ENCODE results near the gene DPEP2.

DNA sequence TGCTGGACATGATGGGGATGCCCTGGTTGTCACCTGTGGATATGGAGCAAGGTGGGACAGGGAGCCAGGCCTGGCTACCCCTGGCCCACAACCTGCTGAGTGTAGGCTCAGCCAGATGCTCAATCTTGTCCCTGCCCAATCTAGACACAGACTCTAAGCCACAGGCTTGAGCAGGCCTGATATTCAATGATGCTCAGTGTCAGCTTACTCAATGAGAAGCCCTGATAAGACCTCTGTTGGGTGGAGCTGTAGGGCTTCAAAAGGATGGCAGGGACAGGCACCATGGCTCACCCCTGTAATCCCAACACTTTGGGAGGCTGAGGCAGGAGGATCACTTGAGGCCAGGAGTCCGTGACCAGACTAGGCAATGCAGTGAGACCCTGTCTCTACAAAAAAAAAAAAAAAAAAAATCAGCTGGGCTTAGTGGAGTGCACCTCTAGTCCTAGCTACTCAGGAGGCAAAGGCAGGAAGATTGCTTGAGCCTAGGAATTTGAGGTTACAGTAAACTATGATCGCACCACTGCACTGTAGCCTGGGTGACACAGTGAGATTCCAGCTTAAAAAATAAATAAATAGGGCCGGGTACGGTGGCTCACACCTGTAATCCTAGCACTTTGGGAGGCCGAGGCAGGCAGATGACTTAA lies 58.7 kb downstream of the DPEP2 start:
- TF ChIP-seq, protein P1, sequence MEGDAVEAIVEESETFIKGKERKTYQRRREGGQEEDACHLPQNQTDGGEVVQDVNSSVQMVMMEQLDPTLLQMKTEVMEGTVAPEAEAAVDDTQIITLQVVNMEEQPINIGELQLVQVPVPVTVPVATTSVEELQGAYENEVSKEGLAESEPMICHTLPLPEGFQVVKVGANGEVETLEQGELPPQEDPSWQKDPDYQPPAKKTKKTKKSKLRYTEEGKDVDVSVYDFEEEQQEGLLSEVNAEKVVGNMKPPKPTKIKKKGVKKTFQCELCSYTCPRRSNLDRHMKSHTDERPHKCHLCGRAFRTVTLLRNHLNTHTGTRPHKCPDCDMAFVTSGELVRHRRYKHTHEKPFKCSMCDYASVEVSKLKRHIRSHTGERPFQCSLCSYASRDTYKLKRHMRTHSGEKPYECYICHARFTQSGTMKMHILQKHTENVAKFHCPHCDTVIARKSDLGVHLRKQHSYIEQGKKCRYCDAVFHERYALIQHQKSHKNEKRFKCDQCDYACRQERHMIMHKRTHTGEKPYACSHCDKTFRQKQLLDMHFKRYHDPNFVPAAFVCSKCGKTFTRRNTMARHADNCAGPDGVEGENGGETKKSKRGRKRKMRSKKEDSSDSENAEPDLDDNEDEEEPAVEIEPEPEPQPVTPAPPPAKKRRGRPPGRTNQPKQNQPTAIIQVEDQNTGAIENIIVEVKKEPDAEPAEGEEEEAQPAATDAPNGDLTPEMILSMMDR (IDR thresholded peaks at IDR 0.05; ENCODE audit: low read length): no peak
- no peak for TF ChIP-seq EZH2 (IDR thresholded peaks at IDR 0.05; ENCODE audit: borderline replicate concordance, low read length)
